ENCODE results near the gene DYRK4. TPM values are rescaled to one million over a fixed set of nuclear protein-coding genes. Genes with fewer than 3 reads are reported as not detected.

The DYRK4 gene
- total RNA-seq, 1 experiment from 2014 or later: 25.1 TPM

GRCh38 chr12:4626543-4626942 lies 64.5 kb downstream of the DYRK4 start:
- Histone ChIP-seq H3K36me3 (no peaks in the 10 kb centered on the region), H3K9me3 (replicated peaks) (no peaks in the 10 kb centered on the region), H3K27ac (no peak overlapping the region), H3K4me3 (no peak overlapping the region), H3K27me3 (peaks cover 5% of the 10 kb centered on the region; the same call in 1 of the 2 replicates), H3K4me1 (no peaks in the 10 kb centered on the region)
- DNase-seq: no peak

DNA sequence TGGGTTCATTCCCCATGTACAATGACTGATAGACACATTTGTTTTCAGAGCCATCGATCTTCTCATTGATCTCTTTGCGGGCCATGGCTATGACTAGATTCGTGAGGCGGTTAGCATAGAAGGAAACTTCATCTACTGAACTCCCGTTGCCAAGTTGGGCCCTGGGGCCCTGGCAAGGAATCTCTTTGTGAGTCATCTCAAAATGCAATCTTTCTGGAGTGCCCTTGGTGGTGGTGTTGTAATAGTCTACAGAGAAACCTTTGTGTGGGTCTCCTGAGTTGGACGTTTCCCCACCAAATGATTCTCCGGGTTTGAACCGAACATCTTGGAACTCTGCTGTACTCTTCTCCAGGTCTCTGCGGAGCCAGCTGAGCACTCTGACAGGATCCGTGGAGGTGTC lies 66.4 kb downstream of the DYRK4 start:
- Histone ChIP-seq H3K27ac (no peak overlapping the region), H3K4me1 (no peaks in the 10 kb centered on the region), H3K9me3 (replicated peaks) (no peaks in the 10 kb centered on the region), H3K36me3 (no peaks in the 10 kb centered on the region), H3K4me3 (no peak overlapping the region), H3K27me3 (peaks cover 5% of the 10 kb centered on the region; the same call in 1 of the 2 replicates)
- DNase-seq: no peak

DNA sequence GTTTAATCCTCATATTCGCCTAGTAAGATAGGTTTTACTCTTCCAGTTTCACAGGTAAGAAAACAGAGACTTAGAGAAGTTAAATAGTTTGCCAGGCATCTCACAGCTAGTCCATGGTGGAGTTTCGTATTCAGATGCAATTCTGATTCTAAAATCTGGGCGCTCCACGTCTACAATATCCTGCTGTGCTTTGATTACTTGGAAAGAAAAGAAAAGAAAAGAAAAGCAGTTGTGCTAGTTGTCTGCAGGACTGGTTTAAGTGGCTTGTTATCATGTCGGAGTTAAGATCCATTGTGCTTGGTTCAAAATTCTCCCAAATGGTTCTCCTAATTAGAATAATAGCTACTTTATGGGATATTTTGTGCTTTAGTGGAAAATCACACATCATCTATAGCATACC lies 68.3 kb downstream of the DYRK4 start:
- Histone ChIP-seq H3K27me3 (peaks cover 5% of the 10 kb centered on the region; the same call in 1 of the 2 replicates), H3K9me3 (replicated peaks) (no peaks in the 10 kb centered on the region), H3K36me3 (no peaks in the 10 kb centered on the region), H3K27ac (no peak overlapping the region), H3K4me3 (no peak overlapping the region), H3K4me1 (no peaks in the 10 kb centered on the region)
- no peak for DNase-seq

- Histone ChIP-seq H3K27me3 (no peaks in the 10 kb centered on the region), H3K9me3 (replicated peaks) (no peaks in the 10 kb centered on the region), H3K36me3 (no peaks in the 10 kb centered on the region), H3K27ac (no peak overlapping the region), H3K4me3 (no peak overlapping the region), H3K4me1 (peaks cover 5% of the 10 kb centered on the region)
- DNase-seq: no peak
These were observed 81.7 kb downstream of the DYRK4 start for GRCh38 chr12:4643747-4644146.

DNA sequence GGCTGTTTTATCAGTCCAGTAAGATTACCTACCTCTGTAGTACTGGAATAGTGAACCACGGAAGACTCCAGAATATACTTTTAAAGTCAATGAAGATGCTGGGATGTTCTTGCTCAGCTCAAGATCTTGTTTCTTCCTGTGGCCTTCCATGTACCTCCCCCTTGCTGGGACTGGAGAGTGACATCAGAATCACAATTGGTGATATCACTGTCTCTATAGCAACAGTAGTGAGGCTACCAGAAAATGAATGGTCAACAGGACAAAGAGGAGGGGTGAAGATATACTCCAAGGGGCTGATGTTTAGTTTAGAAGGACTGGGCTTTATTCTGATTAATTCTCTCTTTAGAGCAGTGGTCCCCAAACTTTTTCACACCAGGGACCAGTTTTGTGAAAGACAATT lies 83.0 kb downstream of the DYRK4 start:
- no peak for DNase-seq
- Histone ChIP-seq H3K36me3 (no peaks in the 10 kb centered on the region), H3K27ac (no peak overlapping the region), H3K4me1 (peaks cover 5% of the 10 kb centered on the region), H3K9me3 (replicated peaks) (no peaks in the 10 kb centered on the region), H3K4me3 (no peak overlapping the region), H3K27me3 (no peaks in the 10 kb centered on the region)

DNA sequence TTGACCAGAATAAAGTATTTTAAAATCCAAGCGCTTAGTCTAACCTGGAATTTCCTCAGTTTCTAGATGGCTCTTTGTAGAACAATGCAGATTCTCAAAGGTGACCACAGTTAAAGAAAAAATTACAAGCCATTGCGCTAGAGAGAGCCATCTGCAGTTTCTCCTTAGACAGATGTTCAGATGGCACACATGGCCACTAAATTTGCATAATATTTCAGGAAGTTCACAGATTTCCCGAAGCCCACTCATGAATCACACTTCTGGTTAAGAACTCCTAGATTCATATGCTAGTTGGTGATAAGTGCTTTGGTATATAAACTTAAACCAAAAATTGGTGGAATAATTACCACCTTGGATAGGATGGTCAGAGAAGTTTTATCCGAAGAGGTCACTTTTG lies 86.1 kb downstream of the DYRK4 start:
- H3K4me3 ChIP-seq: peak overlapping the region; percentile 93
- peak overlapping the region; percentile 77; the same call in 1 of the 2 replicates for H3K27ac ChIP-seq
- H3K36me3 ChIP-seq: no peaks in the 10 kb centered on the region
- H3K4me1 ChIP-seq: peaks cover 5% of the 10 kb centered on the region
- no peaks in the 10 kb centered on the region for H3K27me3 ChIP-seq
- no peaks in the 10 kb centered on the region for H3K9me3 ChIP-seq (replicated peaks)
- DNase-seq: no peak

DNA sequence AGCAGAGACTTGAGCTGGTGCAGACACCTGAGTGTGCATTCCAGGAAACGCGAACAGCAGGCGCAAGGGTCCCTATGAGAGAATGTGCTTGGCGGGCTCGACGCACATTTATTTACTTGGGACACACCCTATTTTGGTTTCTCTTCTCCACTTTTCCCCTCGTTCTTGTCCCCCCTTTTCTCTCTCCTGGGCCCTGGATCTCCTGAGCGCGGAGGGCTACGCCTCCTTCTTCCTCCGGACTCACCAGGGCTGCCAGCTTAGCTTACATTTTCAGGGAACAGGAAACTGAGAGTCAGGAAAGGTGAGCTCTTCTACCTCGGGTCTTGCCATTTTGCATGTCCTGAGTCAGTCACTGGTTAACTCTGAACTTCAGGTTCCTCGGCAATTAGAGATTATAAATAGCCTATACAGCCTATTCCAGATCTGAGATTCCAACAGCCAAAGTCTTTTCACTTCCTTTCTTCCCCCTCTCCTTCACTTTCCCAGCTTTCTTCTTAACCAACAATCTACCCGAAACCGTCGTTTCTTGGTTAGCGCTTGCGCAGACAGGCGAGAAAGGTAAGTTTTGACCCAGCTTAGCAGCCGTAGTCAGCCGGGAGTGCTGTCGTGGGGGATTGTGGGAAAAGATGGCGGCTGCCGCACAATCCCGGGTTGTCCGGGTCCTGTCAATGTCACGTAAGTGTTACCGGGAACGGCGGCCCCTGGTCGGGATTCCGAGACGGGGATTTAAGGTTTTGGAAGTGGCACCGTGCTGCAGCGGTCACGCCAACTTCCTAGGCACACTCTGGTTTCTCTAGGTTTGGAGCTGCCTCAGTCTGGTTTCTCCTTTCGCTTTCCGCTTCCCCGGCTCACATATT lies 86.7 kb downstream of the DYRK4 start, which contains the start of the genes AKAP3 and NDUFA9:
Gene AKAP3 (minus strand): TSS at position 551 of the 857 bp plus-strand sequence. CDS start 10,855 bp downstream, outside the sequence.
Gene NDUFA9 (plus strand): TSS at position 614 of the 857 bp plus-strand sequence. CDS start 13 bp downstream, at position 627.
- H3K36me3 ChIP-seq: no peaks in the 10 kb centered on the region
- no peaks in the 10 kb centered on the region for H3K27me3 ChIP-seq
- H3K4me1 ChIP-seq: peaks cover 5% of the 10 kb centered on the region
- H3K9me3 ChIP-seq (replicated peaks): no peaks in the 10 kb centered on the region
- H3K27ac ChIP-seq: peak within 1 kb of the TSS; percentile 77
- DNase-seq: peak; percentile 83 to 89
- peak within 1 kb of the TSS; percentile 93 for H3K4me3 ChIP-seq

GRCh38 chr12:4649358-4649661 lies 87.3 kb downstream of the DYRK4 start:
- H3K27me3 ChIP-seq: no peaks in the 10 kb centered on the region
- no peaks in the 10 kb centered on the region for H3K36me3 ChIP-seq
- H3K4me1 ChIP-seq: peaks cover 5% of the 10 kb centered on the region
- peak overlapping the region; percentile 77 for H3K27ac ChIP-seq
- peak overlapping the region; percentile 93 for H3K4me3 ChIP-seq
- DNase-seq: no peak
- no peaks in the 10 kb centered on the region for H3K9me3 ChIP-seq (replicated peaks)

DNA sequence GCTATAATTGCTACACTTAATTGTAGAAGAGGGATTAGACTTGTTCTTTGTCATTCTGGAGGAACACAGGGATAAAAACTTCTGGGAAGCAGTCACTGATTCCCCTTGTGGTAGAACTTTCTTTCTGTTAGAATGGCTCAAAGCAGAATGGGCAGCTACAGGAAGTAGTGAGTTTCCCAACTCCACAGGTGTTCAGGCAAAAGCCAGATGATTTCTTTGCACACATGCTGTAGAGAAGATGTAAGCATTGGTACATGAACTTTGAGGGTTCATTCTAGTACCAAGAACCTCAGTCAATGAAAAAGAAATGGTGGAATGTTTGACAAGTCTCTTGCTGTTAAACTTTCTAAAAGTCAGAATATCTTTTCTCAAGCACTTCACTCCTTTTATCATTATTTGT lies 91.2 kb downstream of the DYRK4 start:
- Histone ChIP-seq H3K27ac (no peak overlapping the region), H3K9me3 (replicated peaks) (no peaks in the 10 kb centered on the region), H3K36me3 (peaks cover 23% of the 10 kb centered on the region), H3K4me1 (no peaks in the 10 kb centered on the region; the same call in 1 of the 2 replicates), H3K27me3 (no peaks in the 10 kb centered on the region), H3K4me3 (no peak overlapping the region)
- DNase-seq: no peak

DNA sequence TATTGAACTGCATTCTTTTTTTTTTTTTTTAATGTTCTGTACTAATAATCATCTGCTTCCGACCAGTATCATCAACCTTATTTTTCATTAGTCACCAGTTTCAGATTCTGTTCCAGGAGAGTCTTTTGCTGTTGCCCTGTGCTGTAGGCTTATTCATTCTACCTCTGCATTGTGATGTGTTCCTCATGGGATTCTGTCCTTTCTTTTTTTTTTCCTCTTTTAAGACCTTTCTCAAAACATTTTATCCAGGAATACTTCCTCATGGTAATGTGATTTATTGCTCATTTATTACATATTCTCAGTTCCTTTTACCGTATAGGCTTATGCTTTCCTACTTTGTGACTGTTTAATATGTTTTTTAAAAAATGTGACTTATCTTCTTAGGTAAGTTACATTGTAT lies 91.7 kb downstream of the DYRK4 start:
- Histone ChIP-seq H3K4me3 (no peak overlapping the region), H3K4me1 (no peaks in the 10 kb centered on the region), H3K36me3 (peaks cover 28% of the 10 kb centered on the region), H3K27ac (no peak overlapping the region), H3K27me3 (no peaks in the 10 kb centered on the region), H3K9me3 (replicated peaks) (no peaks in the 10 kb centered on the region)
- DNase-seq: no peak

Other genes with a start within 250 kb of the DYRK4 start
- gene TIGAR, start 241.0 kb upstream of the DYRK4 start, total RNA-seq (2014; rRNA removed; shearing (Covaris generic)): 18.7 and 21.2 TPM in 2 replicates
- 0.02 TPM in 1 of 2 replicates, not detected in the other for gene FGF23, start 182.5 kb upstream of the DYRK4 start, total RNA-seq (2014; rRNA removed; shearing (Covaris generic))
- gene FGF6, start 116.4 kb upstream of the DYRK4 start, total RNA-seq (2014; rRNA removed; shearing (Covaris generic)): not detected in 2 replicates
- gene RAD51AP1, start 23.3 kb upstream of the DYRK4 start, total RNA-seq (2014; rRNA removed; shearing (Covaris generic)): 63.1 and 75.4 TPM in 2 replicates
- 0.65 and 1.1 TPM in 2 replicates for gene AKAP3, start 86.8 kb downstream of the DYRK4 start, total RNA-seq (2014; rRNA removed; shearing (Covaris generic))
- 103 and 125 TPM in 2 replicates for gene NDUFA9, start 86.9 kb downstream of the DYRK4 start, total RNA-seq (2014; rRNA removed; shearing (Covaris generic))
- 0.10 TPM in 1 of 2 replicates, not detected in the other for gene GALNT8, start 158.2 kb downstream of the DYRK4 start, total RNA-seq (2014; rRNA removed; shearing (Covaris generic))

Measured in SJCRH30 (cell line).